Hypothalamus (tissue), 51 donors: ENCODE measurements around the gene PCCA.
"Not testable (repeated sequence)": the region's sequence is repeated elsewhere in the genome, so short reads cannot be mapped to it uniquely, and the experiment has no call there.

Experiments used
- DNase-seq, 51 donors: peaks; one replicate each; lab custom pipeline; 2025; lab: John Stamatoyannopoulos, UW

PCCA gene

DNA sequence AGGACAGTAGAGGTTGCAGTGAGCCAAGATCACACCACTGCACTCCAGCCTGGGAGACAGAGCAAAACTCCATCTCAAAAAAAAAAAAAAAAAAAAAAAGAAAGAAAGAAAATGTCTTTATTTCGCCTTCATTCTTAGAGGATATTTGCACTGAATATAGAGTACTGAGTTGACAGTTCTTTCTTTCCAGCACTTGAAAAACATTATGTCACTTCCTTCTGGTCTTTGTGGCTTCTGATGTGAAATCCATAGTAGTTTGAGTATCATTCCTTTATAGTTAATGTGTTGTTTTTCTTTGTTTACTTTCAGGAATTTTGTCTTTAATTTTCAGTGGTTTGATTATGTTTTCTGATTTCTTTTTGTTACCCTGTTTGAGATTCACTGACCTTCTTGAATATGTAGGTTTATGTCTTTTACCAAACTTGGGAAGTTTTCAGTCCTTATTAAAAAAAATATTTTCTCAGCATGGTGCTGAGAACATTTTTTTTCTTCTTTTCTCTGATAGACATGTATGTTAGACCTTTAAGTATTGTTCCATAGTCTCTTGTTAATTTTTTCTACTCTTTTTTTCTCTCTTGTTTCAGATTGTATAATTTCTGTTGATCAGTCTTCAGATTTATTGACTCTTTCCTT is 50.1 kb downstream of the PCCA start:
- DNase-seq = no peak

DNA sequence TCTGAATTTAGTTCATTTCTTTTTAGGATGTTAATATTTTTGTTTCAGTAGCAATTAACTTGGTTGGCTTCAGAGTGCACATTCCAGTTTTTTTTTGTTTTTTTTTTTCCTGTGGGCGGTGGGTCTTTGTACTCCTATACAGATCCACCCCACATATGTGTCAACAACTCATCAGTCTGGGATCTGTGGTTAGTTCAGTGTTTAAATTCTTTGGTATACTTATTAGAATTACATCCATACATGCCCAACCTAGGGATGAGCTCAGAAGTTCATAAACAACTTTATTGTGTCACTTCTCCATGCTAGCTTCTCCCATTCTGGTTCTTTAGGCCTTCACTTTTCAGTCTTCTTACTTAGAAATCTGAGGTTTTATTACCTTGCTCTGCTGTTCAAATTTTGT is 50.9 kb downstream of the PCCA start:
- DNase-seq = no peak

DNA sequence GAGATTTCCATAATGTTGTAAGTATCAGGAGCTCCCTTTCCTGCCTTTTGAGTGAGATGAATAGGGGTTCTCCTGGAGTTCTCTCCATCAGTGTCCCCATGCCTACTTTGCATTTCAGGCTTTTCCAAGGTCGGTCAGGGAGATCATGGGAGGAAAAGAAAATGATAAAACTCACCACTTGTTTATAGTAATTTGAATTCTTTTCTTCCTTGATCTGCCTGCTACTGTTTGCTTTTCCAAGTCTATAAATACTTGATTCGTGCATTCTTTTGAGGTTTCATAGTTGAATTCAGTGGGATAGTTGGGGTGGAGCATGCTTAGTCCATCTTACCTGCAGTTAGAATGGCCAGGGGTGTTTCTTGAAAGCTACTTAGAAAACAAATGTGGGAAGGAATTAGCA is 51.5 kb downstream of the PCCA start:
- no peak for DNase-seq

DNA sequence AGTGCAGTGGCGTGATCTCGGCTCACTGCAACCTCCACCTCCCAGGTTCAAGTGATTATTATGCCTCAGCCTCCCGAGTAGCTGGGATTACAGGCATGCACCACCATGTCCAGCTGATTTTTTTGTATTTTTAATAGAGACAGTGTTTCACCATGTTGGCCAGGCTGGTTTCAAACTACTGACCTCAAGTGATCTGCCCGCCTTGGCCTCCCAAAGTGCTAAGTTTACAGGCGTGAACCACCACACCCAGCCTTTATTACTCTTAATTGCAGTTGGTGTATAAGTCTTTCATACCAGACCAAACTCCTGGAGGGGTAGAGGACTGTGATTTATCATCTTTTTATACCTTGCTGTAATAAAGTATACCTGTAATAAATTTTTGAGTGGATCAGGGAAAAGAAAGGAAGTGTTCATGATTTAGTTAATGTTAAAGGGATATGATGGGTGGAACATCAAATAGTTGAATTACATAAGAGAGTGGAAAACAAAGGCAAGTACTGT is 52.6 kb downstream of the PCCA start:
- DNase-seq = not testable (repeated sequence)

DNA sequence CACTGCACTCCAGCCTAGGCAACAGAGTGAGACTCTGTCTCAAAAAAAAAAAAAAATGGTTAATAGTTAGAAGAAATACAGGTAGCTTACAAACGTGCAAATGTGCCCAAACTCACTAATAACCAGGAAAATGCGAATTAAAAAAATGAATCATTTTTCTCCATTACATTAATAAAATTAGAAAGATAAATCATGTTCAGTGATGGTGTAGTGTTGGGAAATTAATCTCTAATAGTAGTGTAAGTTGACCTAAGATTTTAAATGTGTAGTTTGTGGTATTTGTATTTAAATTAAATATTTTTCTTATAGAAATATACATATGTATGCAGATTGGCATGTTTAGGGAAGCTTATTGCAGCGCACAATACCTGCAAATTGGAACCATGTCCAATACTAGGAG is 57.6 kb downstream of the PCCA start:
- no peak for DNase-seq

DNA sequence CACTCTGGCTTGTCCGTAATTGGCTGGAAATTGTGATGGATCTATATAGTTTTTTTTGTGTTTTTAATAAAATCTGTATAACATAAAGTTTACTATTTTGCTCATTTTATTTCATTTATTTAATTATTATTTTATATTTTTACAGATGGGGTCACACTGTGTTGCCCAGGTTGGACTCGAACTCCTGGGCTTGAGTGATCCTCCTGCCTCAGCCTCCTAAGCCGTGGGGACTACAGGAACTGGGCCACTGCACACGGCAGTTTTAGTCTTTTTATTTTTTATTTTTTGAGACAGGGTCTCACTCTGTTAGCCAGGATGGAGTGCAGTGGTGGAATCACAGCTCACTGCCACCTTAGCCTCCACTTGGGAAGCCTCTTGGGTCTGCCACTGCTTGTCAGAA is 58.9 kb downstream of the PCCA start:
- no peak for DNase-seq

DNA sequence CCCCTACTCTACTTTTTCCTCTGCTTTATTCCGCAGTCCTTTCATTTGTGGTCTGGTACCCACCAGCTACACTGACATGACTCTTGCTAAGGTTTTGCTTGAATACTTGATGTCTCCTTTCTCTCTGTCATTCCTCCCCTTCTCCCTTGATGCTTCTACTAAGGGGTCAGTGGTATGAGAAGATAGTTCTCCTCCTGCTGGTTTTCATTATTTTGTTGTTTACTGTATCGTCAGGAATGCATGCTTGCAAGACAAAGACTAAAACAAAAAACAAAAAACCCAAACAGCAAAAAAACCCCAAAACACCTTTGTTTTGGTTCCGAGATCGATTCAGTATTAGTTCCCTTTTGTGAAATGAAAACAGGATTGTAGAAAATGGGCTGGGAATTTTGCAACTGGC is 59.5 kb downstream of the PCCA start:
- DNase-seq = no peak

DNA sequence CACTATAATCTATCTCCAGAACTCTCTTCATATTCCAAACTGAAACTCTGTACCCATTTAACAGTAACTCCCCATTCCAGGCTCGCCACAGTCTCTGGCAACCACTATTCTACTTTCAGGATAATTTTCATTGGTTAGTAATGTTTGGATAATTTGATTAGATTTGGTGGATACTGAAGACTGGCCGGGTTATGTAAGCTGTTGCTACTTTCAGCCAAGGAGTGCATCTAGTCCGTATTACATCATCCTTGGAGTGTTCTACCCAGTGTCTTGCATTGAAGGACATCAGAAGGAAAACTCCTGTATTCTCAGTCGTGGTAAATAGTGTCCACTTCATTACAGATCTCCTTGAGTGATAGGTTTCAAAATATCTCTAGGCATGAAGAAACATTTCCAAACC is 60.5 kb downstream of the PCCA start:
- DNase-seq = no peak

DNA sequence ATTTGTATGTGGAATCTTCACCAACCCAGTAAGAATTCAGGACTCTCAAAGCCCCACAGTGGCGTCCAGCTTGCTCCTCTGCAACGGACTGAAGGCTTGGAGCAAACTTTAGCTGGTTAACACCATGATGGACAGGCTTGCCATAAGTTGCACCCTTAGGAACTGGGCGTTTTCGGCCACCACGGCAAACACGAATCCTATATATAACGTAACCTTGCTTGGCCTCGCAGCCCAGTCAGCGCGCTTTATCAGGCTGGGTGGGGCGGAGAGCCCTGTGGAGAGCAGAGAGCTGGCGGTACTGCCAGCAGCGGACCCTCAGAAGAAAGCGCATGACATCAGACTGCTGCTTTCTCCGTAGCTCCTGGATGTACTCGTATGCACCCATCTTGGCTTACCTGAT is 61.8 kb downstream of the PCCA start:
- DNase-seq = not testable (repeated sequence)

DNA sequence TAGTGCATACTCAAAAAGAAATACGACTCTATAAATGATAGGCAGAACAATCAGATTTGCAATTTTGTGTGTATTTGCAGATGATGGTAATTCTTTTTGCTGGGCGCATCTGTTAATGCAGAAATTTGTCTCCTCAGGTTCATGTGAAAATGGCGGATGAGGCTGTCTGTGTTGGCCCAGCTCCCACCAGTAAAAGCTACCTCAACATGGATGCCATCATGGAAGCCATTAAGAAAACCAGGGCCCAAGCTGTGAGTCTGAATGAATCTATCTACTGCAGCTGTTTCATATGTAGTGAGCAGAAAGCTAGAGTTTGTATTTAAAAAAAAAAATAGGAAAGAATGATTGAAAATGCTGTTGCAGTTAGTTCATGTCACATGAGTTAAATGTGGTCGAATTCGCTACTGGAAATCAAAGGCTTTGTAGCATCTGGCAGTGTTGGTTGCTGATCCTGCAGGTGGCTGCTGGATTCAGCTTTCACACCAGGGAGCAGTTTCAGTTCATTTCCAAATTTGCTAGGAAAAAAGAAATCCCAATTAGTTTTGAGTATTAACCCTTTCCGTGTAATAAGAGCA is 66.0 kb downstream of the PCCA start:
- DNase-seq = no peak

DNA sequence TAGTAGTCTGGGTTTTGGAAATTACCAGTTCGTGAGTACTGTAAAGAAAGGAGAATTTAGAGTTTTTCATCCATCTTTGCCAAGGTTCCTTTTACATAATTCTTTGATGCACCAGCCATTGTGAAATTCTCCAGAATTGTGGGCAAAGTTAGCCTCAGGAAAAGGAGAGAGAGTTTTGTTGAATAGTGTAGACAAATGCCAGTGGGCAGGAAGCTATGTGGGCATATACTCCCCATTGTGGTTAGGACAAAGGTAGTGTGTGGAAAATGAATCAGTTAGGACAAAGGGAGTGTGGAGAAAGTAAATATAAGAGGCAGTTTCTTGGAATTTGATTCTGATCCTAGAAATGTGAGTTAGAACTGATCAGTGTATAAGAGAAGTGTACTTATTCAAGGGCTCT is 67.9 kb downstream of the PCCA start:
- DNase-seq = no peak

DNA sequence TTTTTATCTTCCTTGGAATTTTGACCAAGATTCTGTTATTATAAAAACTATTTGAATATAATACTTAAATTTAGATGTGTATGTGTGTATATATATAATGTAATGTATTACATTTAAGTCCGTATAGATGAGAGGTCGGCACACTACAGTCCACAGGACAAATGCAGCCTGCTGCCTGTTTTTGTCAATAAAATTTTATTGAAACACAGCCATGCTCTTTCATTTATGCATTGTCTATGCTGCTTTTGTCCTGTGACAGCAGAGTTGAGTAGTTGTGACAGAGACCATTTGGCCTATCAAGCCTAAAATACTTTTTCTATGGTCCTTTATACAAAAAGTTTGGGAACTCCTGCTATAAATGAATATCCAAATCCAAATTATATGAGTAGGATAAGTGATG is 69.7 kb downstream of the PCCA start:
- DNase-seq = no peak

DNA sequence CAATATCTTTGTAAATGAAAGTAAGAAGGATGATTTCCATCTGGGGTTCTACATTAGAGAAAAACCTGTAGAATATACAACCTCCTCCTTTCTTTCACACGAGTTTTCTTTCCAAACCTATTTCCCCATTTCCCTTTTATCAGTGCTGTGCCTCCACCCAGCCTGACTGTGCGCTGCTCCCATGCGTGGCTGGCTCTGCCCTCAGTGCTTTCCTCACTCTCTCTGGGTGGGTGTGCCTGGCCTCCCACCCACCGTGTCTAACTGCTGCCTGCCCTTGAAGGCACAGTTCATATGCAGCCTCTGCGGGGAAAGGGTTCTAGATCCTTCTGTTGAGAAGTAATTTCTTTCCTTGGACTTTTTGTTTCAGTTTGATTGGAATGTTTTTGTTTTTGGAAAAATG is 70.7 kb downstream of the PCCA start:
- DNase-seq = no peak

DNA sequence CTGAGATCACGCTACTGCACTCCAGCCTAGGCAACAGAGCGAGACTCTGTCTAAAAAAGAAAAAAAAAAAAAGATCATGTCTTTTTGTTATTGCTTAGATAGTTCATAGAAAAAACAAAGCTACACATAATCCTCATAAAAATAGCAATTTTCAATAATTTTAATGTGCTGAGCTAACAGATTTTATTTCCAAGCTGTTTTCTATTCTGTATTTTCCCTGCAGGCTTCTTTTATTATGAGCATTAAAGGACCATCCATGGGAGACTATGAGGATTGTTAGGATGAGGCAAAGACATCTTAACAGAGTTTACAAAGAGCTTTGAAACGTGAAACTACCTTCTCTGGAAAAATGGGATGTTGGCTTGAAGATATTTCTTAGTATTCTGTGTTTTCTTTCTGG is 71.6 kb downstream of the PCCA start:
- DNase-seq = no peak

DNA sequence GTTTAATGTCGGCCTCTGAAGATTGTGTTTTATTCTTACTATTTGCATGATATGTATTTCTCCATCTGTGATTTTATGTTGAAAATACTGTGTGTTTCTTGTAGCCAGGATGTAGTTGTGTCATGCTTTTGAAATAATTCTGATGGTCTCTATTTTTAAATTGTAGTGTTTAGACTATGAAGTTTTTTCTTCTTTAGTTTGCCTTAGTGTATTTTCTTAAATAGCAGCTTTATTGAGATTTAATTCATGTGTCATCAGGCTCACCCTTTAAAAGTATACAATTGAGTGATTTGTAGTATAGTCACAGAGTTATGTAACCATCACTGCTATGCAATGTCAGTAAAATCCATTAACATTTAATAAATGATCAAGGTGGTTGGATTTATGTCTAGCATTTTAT is 74.5 kb downstream of the PCCA start:
- DNase-seq = no peak

DNA sequence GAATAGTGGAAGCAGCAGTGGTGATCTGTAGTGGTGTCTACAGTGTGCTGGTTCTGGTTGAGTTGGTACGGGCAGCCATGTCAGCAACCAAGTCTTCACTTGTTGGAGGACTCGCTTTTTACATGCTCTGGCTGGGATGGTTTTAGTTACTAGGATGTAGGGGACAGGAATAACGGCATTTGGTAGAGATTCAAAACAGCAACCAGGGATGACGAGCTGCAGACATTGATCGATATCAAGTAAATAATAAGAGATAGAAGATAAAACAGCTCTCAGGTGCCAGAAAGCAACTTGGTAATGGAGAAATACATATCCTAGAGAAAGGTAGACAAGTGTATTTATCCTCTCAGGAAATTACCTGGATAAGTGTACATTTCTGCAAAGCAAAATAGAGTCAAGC is 84.3 kb downstream of the PCCA start:
- no peak for DNase-seq

DNA sequence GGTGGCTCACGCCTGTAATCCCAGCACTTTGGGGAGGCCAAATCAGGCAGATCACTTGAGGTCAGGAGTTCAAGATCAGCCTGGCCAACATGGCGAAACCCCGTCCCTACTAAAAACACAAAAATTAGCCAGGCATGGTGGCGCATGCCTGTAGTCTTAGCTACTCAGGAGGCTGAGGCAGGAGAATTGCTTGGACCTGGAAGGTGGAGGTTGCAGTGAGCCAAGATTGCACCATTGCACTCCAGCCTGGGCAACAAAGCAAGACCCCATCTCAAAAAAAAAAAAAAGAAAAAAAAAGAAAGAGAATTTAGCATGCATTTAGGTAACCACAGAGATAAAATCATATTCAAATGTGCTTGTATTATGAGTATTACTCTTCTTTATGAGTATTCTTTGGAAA is 85.6 kb downstream of the PCCA start:
- DNase-seq = not testable (repeated sequence)

DNA sequence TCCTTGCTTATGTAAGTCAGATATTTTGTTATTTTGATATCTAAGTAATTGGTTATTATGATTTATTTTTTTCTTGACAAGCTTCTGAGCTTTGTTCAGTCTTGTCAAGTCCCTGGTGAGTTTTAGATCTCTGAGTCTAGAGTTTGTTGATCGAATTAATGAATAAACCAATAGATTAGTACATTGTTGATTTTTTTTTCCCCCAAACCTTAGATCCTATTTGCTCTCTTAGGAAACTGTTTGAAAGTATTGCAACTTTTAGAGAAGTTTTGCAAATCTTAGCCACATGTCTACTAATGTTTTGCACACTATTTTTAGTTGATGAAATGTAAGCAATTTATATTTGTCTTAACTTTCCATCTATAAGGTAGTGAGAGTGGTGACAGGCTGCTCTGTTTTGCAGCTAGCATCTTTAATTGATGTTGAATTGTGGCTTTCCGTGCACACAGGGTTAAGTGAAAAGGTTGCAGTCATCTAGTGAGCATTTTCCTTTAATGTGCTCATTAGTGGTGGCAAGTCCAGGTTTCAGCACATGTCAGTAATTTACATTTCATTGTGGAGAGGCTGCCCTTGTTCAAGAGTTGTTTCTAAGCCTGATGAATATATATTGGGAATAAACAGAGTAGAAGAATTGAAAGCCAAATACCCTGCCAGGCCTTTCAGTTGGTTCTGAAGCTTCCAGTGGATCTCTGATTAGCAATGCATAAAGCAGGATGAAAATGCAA is 86.3 kb downstream of the PCCA start:
- DNase-seq = no peak

DNA sequence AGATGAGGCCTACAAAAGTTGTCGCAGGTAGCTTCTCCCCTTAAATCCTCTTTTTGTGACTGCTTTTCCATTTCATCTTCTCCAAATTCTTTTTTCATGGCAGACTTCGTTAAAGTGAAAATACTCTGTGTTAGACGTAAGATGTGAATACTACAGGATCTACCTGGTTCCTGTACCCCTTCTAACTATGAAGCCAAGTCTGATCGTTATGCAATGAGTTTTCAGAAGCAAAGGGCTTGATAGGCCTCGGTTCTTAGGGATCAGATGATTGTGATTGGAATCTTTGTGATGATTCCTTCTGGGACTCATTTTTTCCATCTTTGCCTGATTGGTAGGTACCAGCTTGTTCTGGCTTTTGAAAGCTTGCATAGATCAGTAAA is 86.9 kb downstream of the PCCA start:
- no peak for DNase-seq

DNA sequence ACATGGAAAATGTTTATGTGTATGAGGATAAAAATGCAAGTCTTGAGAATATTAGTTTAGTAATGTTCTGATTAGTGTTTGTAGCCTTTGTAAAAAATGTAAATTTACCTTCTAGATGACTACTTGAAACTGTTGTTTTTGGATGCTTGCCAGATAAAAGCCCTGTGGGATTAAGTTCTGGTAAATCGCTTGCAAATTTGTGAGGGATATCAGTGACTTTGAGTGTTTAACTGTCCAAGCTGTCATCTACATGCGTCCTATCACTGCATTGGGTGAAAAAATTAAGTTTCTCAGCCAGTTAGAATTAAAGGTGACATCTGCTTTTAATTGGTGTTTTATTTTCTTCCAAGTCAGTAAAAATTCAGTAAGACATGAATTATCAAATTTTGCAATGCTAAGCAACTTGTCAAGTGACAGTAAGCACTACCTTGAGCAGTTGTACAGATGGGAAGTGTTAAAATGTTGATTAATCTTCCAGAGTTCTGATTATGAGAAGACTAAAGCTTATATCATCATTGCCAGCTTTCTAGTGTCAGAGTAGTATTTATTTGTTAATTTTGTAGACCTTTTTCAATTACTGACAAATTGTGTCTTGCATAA is 88.0 kb downstream of the PCCA start:
- DNase-seq = no peak

DNA sequence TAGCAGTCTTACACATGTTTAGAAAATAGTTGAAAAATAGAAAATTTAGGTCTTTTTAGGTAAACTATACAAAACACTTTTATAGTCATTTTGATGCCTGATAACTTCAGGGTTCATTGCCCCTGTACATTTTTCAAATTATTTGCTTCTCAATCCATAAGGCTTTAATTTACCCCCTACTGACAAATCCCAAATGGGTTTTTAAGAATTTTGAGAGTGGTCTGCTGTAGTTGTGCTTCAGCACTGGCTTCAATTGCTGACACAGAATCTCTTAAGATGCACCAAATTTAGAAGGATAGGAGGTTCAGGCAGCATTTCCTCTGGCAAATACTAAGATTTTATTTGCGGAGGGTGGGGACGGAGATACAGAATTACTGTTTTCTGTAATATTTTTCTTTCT is 89.4 kb downstream of the PCCA start:
- no peak for DNase-seq

DNA sequence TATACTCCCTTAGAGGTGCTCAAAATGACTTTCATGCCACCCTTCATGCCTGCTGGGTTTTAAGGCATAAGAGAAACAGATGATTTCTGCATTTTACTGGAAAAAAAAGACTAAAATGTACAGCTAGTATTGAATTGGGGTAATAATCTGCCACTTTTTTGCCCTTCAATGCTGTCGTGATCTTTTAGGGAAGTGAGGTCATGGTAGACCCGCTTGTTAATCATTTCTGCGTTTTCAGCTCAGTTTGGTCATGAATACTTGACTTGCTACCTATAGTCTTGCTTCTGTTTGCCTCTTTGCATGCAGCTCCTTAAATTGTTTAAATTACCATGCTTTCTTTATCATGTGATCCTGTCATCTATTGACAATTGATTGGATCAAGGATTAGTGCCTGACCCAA is 90.4 kb downstream of the PCCA start:
- no peak for DNase-seq
